ENCODE measurements around the gene GRIK3. TPM values are rescaled to one million over a fixed set of nuclear protein-coding genes. Genes with fewer than 3 reads are reported as not detected.

The GRIK3 gene
- total and polyA plus RNA-seq, 3 experiments from 2014 or later: not detected

DNA sequence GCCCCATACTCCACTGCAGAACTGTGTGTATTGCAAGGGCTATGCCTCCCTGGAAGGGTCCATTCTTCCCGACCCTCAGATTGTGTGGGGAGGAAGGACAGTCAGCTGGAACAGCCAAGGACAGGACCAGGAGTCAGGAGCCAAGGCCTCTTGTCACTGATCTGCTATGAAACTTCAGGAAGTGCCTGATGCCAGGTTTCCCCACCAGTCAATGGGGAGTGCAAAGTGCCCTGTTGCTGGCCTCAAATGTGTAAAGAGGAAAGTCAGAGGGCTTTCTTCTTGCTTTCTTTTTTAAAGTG lies 168.8 kb downstream of the GRIK3 start:
- Histone ChIP-seq H3K4me1 (ENCODE audit: insufficient read depth, low read length) (no peaks in the 10 kb centered on the region), H3K36me3 (ENCODE audit: insufficient read depth, low read length) (no peaks in the 10 kb centered on the region), H3K9me3 (ENCODE audit: low read length) (no peaks in the 10 kb centered on the region), H3K27ac (ENCODE audit: low read depth, low read length) (no peak overlapping the region), H3K4me3 (ENCODE audit: low read length) (no peak overlapping the region), H3K27me3 (ENCODE audit: insufficient read depth, low read length, poor library complexity, severe bottlenecking) (no peaks in the 10 kb centered on the region)
- Mint-ChIP-seq H3K27ac (no peak overlapping the region), H3K36me3 (no peaks in the 10 kb centered on the region), H3K9me3 (peaks cover 0 to 2% (median 0%) of the 10 kb centered on the region in 5 donors), H3K4me3 (no peak overlapping the region), H3K27me3 (peaks cover 8 to 21% of the 10 kb centered on the region in 2 donors), H3K4me1 (no peaks in the 10 kb centered on the region)
- CTCF ChIA-PET: no interaction called here
- no peak for DNase-seq
- POLR2A ChIA-PET: no interaction called here

- H3K4me3 Mint-ChIP-seq: no peak overlapping the region
- Histone ChIP-seq H3K27me3 (ENCODE audit: insufficient read depth, low read length, poor library complexity, severe bottlenecking) (no peaks in the 10 kb centered on the region), H3K36me3 (ENCODE audit: insufficient read depth, low read length) (no peaks in the 10 kb centered on the region), H3K9me3 (ENCODE audit: low read length) (no peaks in the 10 kb centered on the region), H3K4me1 (ENCODE audit: insufficient read depth, low read length) (no peaks in the 10 kb centered on the region), H3K27ac (ENCODE audit: low read depth, low read length) (no peak overlapping the region), H3K4me3 (ENCODE audit: low read length) (no peak overlapping the region)
- peaks cover 8 to 21% of the 10 kb centered on the region in 2 donors for H3K27me3 Mint-ChIP-seq
- peaks cover 0 to 2% (median 0%) of the 10 kb centered on the region in 5 donors for H3K9me3 Mint-ChIP-seq
- ChIA-PET POLR2A (no interaction called here), CTCF (no interaction called here)
- DNase-seq: no peak
- H3K36me3 Mint-ChIP-seq: no peaks in the 10 kb centered on the region
- no peak overlapping the region for H3K27ac Mint-ChIP-seq
- no peaks in the 10 kb centered on the region for H3K4me1 Mint-ChIP-seq
These were observed 169.3 kb downstream of the GRIK3 start for GRCh38 chr1:36864823-36865601.

- Mint-ChIP-seq H3K4me1 (no peaks in the 10 kb centered on the region), H3K9me3 (peaks cover 0 to 2% (median 0%) of the 10 kb centered on the region in 5 donors), H3K27me3 (peaks cover 8 to 26% of the 10 kb centered on the region in 2 donors), H3K4me3 (no peak overlapping the region), H3K27ac (no peak overlapping the region), H3K36me3 (no peaks in the 10 kb centered on the region)
- ChIA-PET CTCF (no interaction called here), POLR2A (no interaction called here)
- DNase-seq: no peak
- no peaks in the 10 kb centered on the region for H3K4me1 ChIP-seq (ENCODE audit: insufficient read depth, low read length)
- no peaks in the 10 kb centered on the region for H3K9me3 ChIP-seq (ENCODE audit: low read length)
- no peaks in the 10 kb centered on the region for H3K36me3 ChIP-seq (ENCODE audit: insufficient read depth, low read length)
- no peak overlapping the region for H3K4me3 ChIP-seq (ENCODE audit: low read length)
- no peak overlapping the region for H3K27ac ChIP-seq (ENCODE audit: low read depth, low read length)
- no peaks in the 10 kb centered on the region for H3K27me3 ChIP-seq (ENCODE audit: insufficient read depth, low read length, poor library complexity, severe bottlenecking)
These were observed 170.0 kb downstream of the GRIK3 start for GRCh38 chr1:36864182-36864822.

GRCh38 chr1:36863500-36863899 lies 170.8 kb downstream of the GRIK3 start:
- Histone ChIP-seq H3K36me3 (ENCODE audit: insufficient read depth, low read length) (no peaks in the 10 kb centered on the region), H3K4me3 (ENCODE audit: low read length) (no peak overlapping the region), H3K9me3 (ENCODE audit: low read length) (no peaks in the 10 kb centered on the region), H3K27me3 (ENCODE audit: insufficient read depth, low read length, poor library complexity, severe bottlenecking) (no peaks in the 10 kb centered on the region), H3K27ac (ENCODE audit: low read depth, low read length) (no peak overlapping the region), H3K4me1 (ENCODE audit: insufficient read depth, low read length) (no peaks in the 10 kb centered on the region)
- Mint-ChIP-seq H3K36me3 (no peaks in the 10 kb centered on the region), H3K27ac (no peak overlapping the region), H3K4me3 (no peak overlapping the region), H3K9me3 (peaks cover 0 to 2% (median 0%) of the 10 kb centered on the region in 5 donors), H3K4me1 (no peaks in the 10 kb centered on the region), H3K27me3 (peaks cover 8 to 26% of the 10 kb centered on the region in 2 donors)
- DNase-seq: no peak
- ChIA-PET CTCF (no interaction called here), POLR2A (no interaction called here)

DNA sequence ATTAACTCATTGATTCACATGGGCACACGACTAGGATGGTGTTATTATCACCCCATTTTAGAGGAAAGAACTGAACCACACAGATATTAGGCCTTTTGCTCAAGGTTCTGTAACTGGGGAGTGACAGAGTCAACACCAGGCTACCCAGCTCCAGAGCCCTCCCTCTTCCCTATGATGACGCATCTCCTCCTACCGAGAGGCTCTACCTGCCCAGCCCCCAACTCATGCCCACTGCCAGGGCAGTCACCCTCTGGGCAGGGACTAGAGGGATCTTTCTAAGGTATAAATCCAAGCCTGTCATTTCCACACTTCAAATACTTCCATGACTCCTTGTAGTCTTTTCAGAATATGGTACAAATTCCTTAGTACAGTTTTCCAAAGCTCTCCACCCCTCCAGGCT lies 171.3 kb downstream of the GRIK3 start:
- Mint-ChIP-seq H3K27ac (no peak overlapping the region), H3K4me3 (no peak overlapping the region), H3K36me3 (no peaks in the 10 kb centered on the region), H3K4me1 (no peaks in the 10 kb centered on the region), H3K9me3 (peaks cover 0 to 2% (median 0%) of the 10 kb centered on the region in 5 donors), H3K27me3 (peaks cover 8 to 28% of the 10 kb centered on the region in 2 donors)
- DNase-seq: no peak
- ChIA-PET POLR2A (no interaction called here), CTCF (no interaction called here)
- H3K4me3 ChIP-seq (ENCODE audit: low read length): no peak overlapping the region
- no peak overlapping the region for H3K27ac ChIP-seq (ENCODE audit: low read depth, low read length)
- H3K27me3 ChIP-seq (ENCODE audit: insufficient read depth, low read length, poor library complexity, severe bottlenecking): no peaks in the 10 kb centered on the region
- H3K36me3 ChIP-seq (ENCODE audit: insufficient read depth, low read length): no peaks in the 10 kb centered on the region
- no peaks in the 10 kb centered on the region for H3K9me3 ChIP-seq (ENCODE audit: low read length)
- no peaks in the 10 kb centered on the region for H3K4me1 ChIP-seq (ENCODE audit: insufficient read depth, low read length)

GRCh38 chr1:36861375-36861774 lies 172.9 kb downstream of the GRIK3 start:
- ChIA-PET POLR2A (interaction anchor here (0.6 kb wide), 1 partner anchor 110 kb away, joined by 4 read pairs; no protein-coding TSS in a partner anchor), CTCF (no interaction called here)
- Histone ChIP-seq H3K4me1 (ENCODE audit: insufficient read depth, low read length) (no peaks in the 10 kb centered on the region), H3K4me3 (ENCODE audit: low read length) (no peak overlapping the region), H3K9me3 (ENCODE audit: low read length) (no peaks in the 10 kb centered on the region), H3K27me3 (ENCODE audit: insufficient read depth, low read length, poor library complexity, severe bottlenecking) (no peaks in the 10 kb centered on the region), H3K27ac (ENCODE audit: low read depth, low read length) (no peak overlapping the region), H3K36me3 (ENCODE audit: insufficient read depth, low read length) (no peaks in the 10 kb centered on the region)
- Mint-ChIP-seq H3K4me3 (no peak overlapping the region), H3K27ac (no peak overlapping the region), H3K36me3 (no peaks in the 10 kb centered on the region), H3K27me3 (peaks cover 4 to 26% of the 10 kb centered on the region in 2 donors), H3K9me3 (peaks cover 0 to 2% (median 0%) of the 10 kb centered on the region in 5 donors), H3K4me1 (no peaks in the 10 kb centered on the region)
- no peak for DNase-seq

- Histone ChIP-seq H3K4me1 (ENCODE audit: insufficient read depth, low read length) (no peaks in the 10 kb centered on the region), H3K27ac (ENCODE audit: low read depth, low read length) (no peak overlapping the region), H3K27me3 (ENCODE audit: insufficient read depth, low read length, poor library complexity, severe bottlenecking) (no peaks in the 10 kb centered on the region), H3K4me3 (ENCODE audit: low read length) (no peak overlapping the region), H3K36me3 (ENCODE audit: insufficient read depth, low read length) (no peaks in the 10 kb centered on the region), H3K9me3 (ENCODE audit: low read length) (no peaks in the 10 kb centered on the region)
- Mint-ChIP-seq H3K27me3 (peaks cover 6 to 34% of the 10 kb centered on the region in 2 donors), H3K4me1 (no peaks in the 10 kb centered on the region), H3K36me3 (no peaks in the 10 kb centered on the region), H3K9me3 (peaks cover 0 to 2% (median 0%) of the 10 kb centered on the region in 5 donors), H3K27ac (no peak overlapping the region), H3K4me3 (no peak overlapping the region)
- CTCF ChIA-PET: no interaction called here
- DNase-seq: no peak
- POLR2A ChIA-PET: no interaction called here
These were observed 174.4 kb downstream of the GRIK3 start for GRCh38 chr1:36859926-36860325.

- H3K27me3 Mint-ChIP-seq: peaks cover 6 to 41% of the 10 kb centered on the region in 2 donors
- DNase-seq: no peak
- H3K27ac ChIP-seq (ENCODE audit: low read depth, low read length): no peak overlapping the region
- H3K4me3 ChIP-seq (ENCODE audit: low read length): no peak overlapping the region
- no peaks in the 10 kb centered on the region for H3K36me3 ChIP-seq (ENCODE audit: insufficient read depth, low read length)
- H3K27me3 ChIP-seq (ENCODE audit: insufficient read depth, low read length, poor library complexity, severe bottlenecking): no peaks in the 10 kb centered on the region
- no peak overlapping the region for H3K27ac Mint-ChIP-seq
- no peaks in the 10 kb centered on the region for H3K4me1 ChIP-seq (ENCODE audit: insufficient read depth, low read length)
- H3K36me3 Mint-ChIP-seq: no peaks in the 10 kb centered on the region
- no peaks in the 10 kb centered on the region for H3K9me3 ChIP-seq (ENCODE audit: low read length)
- ChIA-PET POLR2A (no interaction called here), CTCF (no interaction called here)
- H3K9me3 Mint-ChIP-seq: peaks cover 0 to 2% (median 0%) of the 10 kb centered on the region in 5 donors
- no peak overlapping the region for H3K4me3 Mint-ChIP-seq
- H3K4me1 Mint-ChIP-seq: no peaks in the 10 kb centered on the region
These were observed 175.3 kb downstream of the GRIK3 start for GRCh38 chr1:36858981-36859380.
